HG02943 (cell line): ENCODE measurements around the gene TPBGL.
A peak's percentile ranks its signal among the peaks of the same experiment; 100 is the strongest.

Experiments used
- ATAC-seq: cut with Tn5 transposase; IDR thresholded peaks from one replicate; pipeline ENCODE4 v1.9.1; 2021; ENCODE audit warnings: mild to moderate bottlenecking, low read depth, moderate library complexity; ENCODE audit not compliant: unreplicated experiment

Gene TPBGL

GRCh38 chr11:75205564-75206020 is 35.0 kb upstream of the TPBGL start:
- ATAC-seq: no peak

- ATAC-seq: no peak
Measured at GRCh38 chr11:75208446-75208845, 32.1 kb upstream of the TPBGL start.

- no peak for ATAC-seq
Measured at GRCh38 chr11:75212411-75212810, 28.2 kb upstream of the TPBGL start.

- no peak for ATAC-seq
Measured at GRCh38 chr11:75214411-75214821, 26.2 kb upstream of the TPBGL start.

GRCh38 chr11:75214843-75215242 is 25.7 kb upstream of the TPBGL start:
- no peak for ATAC-seq

- no peak for ATAC-seq
Measured at GRCh38 chr11:75219869-75220268, 20.7 kb upstream of the TPBGL start.

GRCh38 chr11:75223954-75224643 is 16.5 kb upstream of the TPBGL start:
- ATAC-seq: no peak

- no peak for ATAC-seq
Measured at GRCh38 chr11:75225794-75226193, 14.8 kb upstream of the TPBGL start.

GRCh38 chr11:75229466-75229865 is 11.1 kb upstream of the TPBGL start:
- no peak for ATAC-seq

- ATAC-seq: no peak
Measured at GRCh38 chr11:75230621-75231020, 10.0 kb upstream of the TPBGL start.

GRCh38 chr11:75233754-75234172 is 6.8 kb upstream of the TPBGL start:
- no peak for ATAC-seq

- ATAC-seq: no peak
Measured at GRCh38 chr11:75236062-75236461, 4.5 kb upstream of the TPBGL start.

- no peak for ATAC-seq
Measured at GRCh38 chr11:75237050-75237449, 3.5 kb upstream of the TPBGL start.

- no peak for ATAC-seq
Measured at GRCh38 chr11:75238595-75239440, 1.8 kb upstream of the TPBGL start.

GRCh38 chr11:75239531-75240290 is 863 bp upstream of the TPBGL start:
- no peak for ATAC-seq

- ATAC-seq: peak; percentile 77
Measured at GRCh38 chr11:75241036-75241905, 697 bp downstream of the TPBGL start.

GRCh38 chr11:75241906-75242644 is 1.5 kb downstream of the TPBGL start:
- ATAC-seq: no peak

- no peak for ATAC-seq
Measured at GRCh38 chr11:75242722-75243600, 2.4 kb downstream of the TPBGL start.
